T-helper 1 cell treated with Interleukin-12 subunit alpha and Interleukin-12 subunit beta and Interleukin-4 antibody, amounts not matched to agents 30 ng/mL and 1 ng/mL, for 36 hours (primary cell): ENCODE data around the gene ARPC5L. TPM values are rescaled to one million over a fixed set of nuclear protein-coding genes. Genes with fewer than 3 reads are reported as not detected.
"Not testable (repeated sequence)": the region's sequence is repeated elsewhere in the genome, so short reads cannot be mapped to it uniquely, and the experiment has no call there.

Experiments used
- intact Hi-C: fragments of 100-400 bp; cut with micrococcal nuclease; formaldehyde crosslinking; loops from one replicate; pipeline ENCODE4 v1.15.1; 2024
- total RNA-seq: library from RNA; stranded (reverse); gene quantifications from 2 replicates; pipeline ENCODE4 v1.2.3, GENCODE V29; 2022

Gene ARPC5L
- total RNA-seq, 1 donor from 2014 or later = 76.6 TPM

DNA sequence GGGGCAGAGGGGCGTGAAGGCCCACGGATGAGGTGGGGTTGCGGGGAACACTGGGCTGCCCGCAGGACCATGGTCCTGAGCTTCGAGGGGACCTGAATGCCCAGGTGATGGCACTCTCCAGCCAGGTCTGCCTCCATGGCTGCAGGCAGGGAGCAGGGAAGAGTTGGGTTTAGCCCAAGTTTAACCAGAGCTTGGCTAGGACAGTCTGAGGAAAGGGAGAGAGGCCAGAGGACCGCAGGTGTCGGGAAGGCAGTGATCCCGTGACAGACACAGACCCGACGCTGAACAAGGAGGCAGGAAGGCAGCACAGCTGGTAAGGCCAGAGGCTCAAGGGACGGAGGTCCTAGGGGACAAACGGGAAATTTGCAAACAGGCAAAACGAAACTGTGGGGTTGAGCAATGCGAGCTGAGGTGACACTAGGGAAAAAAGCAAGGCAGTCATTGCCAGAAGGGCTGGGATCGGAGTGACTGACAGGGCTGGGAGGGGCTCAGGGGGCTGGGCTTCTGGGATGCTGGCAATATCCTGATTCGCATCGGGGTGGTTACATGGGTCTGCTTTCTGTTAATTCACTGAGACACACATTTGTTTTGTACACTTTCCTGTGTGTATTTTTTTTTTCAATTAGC, 25.0 kb downstream of the ARPC5L start:
- intact Hi-C loops = no loop called here

DNA sequence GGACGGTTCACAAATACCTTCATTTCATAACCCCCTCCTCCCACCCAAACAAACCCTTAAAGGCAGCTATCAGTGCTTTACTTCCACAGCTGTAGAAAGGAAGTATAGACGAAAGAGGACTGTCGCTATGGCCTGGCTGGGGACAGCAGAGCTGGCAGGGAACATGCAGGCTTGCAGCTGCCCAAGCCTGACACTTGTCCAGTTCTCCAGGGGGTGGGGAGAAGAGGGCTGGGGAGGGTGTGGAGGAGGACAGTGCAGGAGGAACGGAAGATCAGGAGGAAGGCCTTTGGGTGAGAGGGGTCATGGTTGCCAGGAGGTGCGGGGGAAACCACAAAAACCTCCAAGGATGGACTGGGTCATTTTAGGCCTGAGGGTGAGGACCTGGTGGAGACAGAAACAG, 25.9 kb downstream of the ARPC5L start:
- intact Hi-C loops = no loop called here

DNA sequence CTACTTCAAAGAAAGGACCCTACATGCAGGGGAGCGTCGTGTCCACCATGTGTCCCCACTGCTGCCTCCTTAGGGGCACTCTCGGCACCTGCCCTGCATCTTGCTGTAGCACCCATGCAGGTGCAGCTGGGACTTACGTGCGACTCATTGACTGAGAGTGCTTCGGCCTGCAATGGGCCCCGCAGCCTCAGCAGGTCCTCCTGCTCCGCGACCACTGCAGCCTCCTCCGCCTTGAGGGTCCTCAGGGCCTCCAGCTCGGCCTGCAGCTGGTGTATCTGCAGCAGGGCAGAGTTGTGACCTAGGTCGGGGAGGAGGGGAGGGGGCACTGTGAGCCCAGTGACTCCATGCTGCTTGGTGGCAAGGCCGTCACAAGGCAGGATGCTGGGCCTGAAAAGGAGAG, 27.1 kb downstream of the ARPC5L start:
- intact Hi-C loops = no loop called here

DNA sequence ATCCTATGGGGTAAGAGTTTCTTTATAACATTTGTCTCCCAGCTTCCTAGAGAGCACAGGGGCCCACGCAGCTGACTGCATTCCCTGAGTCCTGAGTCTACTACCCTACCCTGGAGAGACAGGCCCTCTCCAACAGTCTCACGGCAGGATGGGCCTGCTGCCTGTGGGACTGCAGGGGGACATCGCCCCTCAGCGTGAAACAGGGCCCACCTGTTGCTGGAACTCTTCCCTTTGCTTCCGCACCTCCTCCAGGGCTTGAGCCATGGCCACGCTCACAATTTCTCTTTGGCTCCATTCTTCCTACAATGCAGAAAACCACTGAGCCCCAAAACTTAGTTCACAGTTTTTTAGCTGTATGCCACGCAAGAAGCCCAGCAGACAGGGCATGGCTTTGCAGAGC, 28.2 kb downstream of the ARPC5L start:
- intact Hi-C loops = no loop called here

DNA sequence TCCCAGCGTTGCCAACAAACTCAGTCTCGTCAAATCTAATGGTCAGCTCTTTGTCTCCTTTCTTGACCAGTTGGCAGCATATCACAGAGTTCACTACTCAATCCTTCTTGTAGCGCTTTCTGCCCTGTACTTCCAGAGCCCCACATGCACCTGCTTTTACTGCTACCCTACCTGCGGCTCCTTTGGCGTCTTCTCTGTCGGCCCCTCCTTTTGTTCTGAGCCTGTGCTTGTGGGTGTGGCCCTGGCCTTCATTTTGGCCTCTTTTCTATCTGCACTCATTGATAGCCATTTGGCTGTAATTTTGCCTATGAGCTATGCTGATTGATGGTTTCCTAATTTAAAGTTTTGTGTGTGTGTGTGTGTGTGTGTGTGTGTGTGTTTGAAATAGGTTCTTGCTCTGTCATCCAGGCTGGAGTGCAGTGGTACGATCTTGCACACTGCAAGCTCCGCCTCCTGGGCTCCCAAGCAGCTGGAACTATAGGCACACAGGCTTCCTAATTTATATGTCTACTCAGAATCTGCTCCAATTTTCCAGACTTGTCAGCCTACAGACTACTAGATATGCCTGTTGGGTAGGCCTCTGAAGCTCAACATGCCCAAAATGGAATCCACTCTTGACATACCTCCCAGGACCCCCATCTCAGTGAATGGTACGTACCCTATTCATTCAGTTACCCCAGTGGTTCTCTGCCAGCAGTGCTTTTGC, 32.3 kb downstream of the ARPC5L start:
- intact Hi-C loops = loop anchor here (1.0 kb wide), 4 partner anchors 24 to 249 kb away; partner anchors contain the start of genes ARPC5L, SCAI and WDR38

DNA sequence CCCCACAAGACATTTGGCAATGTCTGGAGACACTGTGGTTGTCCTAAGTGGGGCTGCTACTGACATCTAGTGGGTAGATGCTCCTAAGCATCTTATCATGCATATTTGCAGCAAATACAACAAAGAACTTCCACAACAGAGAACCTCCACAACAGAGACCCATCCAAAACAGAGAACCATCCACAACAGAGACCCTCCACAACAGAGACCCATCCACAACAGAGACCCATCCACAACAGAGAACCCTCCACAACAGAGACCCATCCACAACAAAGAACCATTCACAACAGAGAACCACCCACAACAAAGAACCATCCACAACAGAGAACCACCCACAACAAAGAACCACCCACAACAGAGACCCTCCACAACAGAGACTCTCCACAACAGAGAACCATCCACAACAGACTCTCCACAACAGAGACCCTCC, 32.8 kb downstream of the ARPC5L start:
- intact Hi-C loops = loop anchor here (1.0 kb wide), 4 partner anchors 24 to 249 kb away; partner anchors contain the start of genes ARPC5L, SCAI and WDR38

DNA sequence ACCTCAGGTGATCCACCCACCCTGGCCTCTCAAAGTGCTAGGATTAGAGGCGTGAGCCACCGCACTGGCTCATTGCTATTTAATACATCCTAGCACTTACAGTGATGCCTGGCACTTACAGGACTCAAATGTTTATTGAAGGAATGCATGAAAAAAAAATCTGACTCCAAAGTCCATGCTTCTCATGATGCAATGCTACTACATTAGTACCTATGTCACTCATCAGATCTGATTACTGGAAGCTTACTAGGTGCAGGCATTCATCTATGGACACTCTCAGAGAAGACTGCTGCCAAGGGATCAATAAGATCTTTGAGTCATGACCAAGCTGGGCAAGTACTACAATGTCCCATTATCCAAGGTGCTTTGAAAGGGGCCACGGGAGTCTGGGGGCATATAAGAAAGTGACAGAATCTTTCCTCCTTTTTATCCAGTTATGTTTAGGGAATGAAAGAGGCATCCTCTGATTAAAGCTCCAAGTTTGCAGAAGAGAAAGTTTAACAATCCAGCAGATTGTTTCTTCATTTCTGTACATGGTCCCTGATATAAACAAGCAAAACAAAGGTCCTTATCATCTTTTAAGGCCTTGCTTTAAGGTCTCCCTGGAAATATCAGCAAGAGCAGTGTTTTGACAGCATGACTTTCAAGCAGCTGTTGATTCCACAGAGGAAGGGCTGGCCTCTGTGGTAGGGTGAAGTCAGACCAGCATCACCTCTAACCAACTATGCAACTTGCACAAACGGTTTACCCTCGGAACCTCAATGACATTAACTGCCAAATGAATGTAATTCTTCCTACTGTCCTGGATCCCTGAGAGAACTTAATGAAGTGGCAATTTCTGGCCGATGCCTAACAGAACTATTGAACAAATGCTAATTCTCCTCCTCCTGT, 35.9 kb downstream of the ARPC5L start:
- intact Hi-C loops = no loop called here

DNA sequence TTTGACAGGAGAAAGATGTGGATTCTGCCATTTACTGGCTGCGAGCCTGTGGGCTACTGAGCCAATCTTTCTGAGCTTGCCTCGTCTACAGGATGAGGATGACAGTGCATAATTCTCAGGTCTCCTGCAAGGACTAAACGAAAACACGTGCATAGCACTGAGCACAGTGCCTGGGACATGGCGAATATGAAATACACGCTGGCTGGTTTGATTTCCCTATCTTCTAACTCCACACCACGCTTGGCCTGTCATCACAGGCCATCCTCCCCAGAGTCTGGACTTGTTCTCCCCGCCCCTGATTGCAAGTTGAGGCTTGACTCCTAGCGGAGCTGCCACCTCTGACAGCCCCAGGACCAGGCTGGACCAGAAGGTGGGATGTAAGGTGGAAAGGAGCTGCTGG, 37.9 kb downstream of the ARPC5L start:
- intact Hi-C loops = no loop called here

DNA sequence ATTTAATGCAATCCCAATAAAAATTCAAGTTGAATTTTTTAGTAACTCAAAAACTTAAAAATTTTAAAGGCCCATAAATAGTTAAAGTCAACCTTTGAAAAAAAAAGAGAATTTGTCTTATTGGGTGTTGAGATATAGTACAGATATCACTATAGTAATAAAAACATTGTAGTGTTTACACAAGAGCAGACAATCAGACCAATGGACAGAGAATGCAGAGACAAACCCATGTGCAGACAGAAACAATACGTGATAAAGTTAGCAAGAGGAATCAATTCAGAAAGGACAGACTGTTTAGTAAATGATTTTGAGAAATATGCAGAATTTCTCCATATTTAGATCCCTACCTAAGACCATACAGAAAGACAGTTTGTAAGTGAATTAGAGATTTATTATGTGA, 45.0 kb downstream of the ARPC5L start:
- intact Hi-C loops = no loop called here

DNA sequence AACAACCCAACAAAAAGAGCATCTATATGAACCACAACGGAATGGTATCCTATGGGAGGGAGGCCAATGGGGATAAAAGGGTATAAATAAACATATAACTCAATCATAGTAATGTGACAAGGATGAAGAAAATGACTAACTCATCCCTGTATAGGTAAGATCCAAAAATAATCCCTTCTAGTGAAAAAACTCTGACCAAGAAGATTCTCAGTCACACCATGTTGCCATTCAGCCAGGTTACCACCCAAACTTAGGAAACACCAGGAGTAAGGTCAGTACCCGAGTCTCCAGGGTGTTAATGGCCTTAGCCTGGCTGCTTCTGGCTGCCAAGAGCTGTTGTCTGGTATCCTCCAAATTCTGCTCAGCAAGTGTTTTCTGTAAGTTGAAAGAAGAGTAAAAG, 46.2 kb downstream of the ARPC5L start:
- intact Hi-C loops = no loop called here

DNA sequence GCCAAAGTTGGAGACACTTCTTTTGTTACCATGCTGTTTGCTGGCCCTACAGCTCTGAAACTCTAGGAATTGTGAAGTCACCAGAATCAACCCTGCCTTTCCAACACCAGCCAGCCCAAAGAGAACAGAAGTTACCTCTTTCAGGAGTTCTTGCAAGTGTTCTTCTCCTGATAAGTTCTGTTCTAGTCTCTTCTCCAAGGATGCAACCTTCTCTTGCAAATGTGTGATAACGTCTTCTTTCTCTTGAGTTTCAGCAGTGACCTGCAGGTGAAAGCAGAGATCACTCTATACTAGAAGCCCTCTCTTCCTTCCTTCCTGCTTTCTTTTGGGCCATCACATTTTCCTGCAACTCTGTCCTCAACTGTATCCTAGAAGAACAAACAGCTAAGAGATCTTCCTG, 49.8 kb downstream of the ARPC5L start:
- intact Hi-C loops = no loop called here

DNA sequence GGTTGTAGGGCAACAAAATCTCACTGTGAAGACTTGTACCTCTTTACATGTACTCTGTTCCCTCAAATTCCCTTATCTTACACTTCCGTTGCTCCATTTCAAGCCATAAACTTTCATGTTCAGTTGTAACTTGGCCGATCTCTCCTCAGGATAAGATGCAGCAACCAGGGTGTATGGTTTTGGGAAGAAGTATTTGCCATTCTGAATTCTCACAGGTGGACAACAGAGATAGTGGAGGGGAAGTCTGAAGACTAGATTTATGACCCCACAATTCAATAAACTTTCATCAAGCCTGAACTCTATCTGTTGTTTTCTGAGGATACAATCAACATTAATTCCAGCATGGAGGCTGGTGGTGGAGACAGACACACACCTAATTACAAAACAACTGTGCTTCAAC, 51.4 kb downstream of the ARPC5L start:
- intact Hi-C loops = no loop called here

DNA sequence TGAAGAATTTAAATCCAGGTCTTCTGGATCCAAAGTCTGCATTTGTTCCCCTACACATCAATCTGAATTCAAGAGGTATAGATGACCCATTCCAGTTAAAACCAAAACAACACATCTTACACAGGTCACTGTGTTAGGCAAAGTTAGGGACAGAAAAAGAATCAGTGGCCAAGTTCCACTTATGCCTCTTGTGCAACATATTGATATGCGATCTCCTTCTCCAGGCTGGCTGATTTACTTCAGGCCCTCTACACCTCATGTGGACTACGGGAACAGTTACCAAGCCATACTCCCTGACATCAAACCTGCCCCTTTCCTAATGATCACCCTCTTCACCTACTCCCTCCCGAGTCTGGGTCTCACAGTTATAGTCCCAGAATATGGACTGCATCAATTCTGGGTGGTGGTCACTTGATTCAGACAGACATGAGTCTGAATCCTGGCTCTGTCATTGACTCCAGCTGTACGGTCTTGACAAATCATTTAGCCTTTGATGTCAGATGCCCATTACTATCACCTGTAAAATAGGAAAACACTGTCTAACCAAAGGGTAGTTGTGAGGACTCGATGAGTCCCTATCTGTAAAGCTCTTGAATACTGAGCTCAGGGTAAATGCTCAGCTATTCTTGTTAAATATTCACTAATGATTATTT, 52.9 kb downstream of the ARPC5L start:
- intact Hi-C loops = no loop called here

DNA sequence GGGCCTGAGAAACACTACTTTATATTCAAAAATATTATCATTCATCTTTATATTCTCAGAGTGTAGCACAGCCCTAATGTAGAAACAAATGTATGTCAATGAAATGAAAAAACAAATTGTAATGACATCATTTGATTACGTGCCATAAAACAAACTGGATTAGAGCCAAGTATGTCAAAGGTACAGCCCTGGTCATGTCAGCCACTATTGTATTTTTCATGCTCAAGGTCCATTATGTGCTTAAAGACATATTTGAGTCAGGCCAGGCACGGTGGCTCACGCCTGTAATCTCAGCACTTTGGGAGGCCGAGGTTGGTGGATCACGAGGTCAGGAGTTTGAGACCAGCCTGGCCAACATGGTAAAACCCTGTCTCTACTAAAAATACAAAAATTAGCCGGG, 58.5 kb downstream of the ARPC5L start:
- intact Hi-C loops = not testable (repeated sequence)

Other genes with a start within 250 kb of the ARPC5L start
- gene NR6A1, start 90.8 kb upstream of the ARPC5L start, total RNA-seq = 0.59 and 0.81 TPM in 2 replicates
- gene OLFML2A, start 85.0 kb upstream of the ARPC5L start, total RNA-seq = 0.07 TPM in 1 of 2 replicates, not detected in the other
- gene WDR38, start 8.7 kb upstream of the ARPC5L start, total RNA-seq = not detected in 2 replicates
- gene RPL35, start 173 bp upstream of the ARPC5L start, total RNA-seq = 1,214 and 1,231 TPM in 2 replicates
- gene GOLGA1, start 79.0 kb downstream of the ARPC5L start, total RNA-seq = 17.8 and 18.4 TPM in 2 replicates